HUES48 (cell line): ENCODE measurements around the gene N4BP2.
A peak's percentile ranks its signal among the peaks of the same experiment; 100 is the strongest.
"Not testable (repeated sequence)": the region's sequence is repeated elsewhere in the genome, so short reads cannot be mapped to it uniquely, and the experiment has no call there.

Source experiments
- H3K27ac ChIP-seq: one replicate; pipeline ENCODE4 v1.7.0; 2013; ENCODE audit warnings: low read depth, low read length, inconsistent platforms
- H3K27me3 ChIP-seq: 2 replicates; pipeline ENCODE4 v1.6.1; 2013; ENCODE audit warnings: mild to moderate bottlenecking, low read length; ENCODE audit not compliant: control insufficient read depth, insufficient read depth
- H3K36me3 ChIP-seq: 2 replicates; pipeline ENCODE4 v1.6.1; 2013; ENCODE audit warnings: low read length; ENCODE audit not compliant: control insufficient read depth, insufficient read depth
- H3K4me1 ChIP-seq: 2 replicates; pipeline ENCODE4 v1.6.1; 2013; ENCODE audit warnings: mild to moderate bottlenecking, low read length; ENCODE audit not compliant: control insufficient read depth, insufficient read depth
- H3K4me3 ChIP-seq: 2 replicates; pipeline ENCODE4 v1.5.1; 2013; ENCODE audit warnings: mild to moderate bottlenecking, low read depth, low read length
- H3K9ac ChIP-seq: 2 replicates; pipeline ENCODE4 v1.6.1; 2013; ENCODE audit warnings: mild to moderate bottlenecking, low read depth, low read length, moderate library complexity
- H3K9me3 ChIP-seq: 2 replicates; pipeline ENCODE4 v1.6.1; 2013; ENCODE audit warnings: low read length; ENCODE audit not compliant: control insufficient read depth, insufficient read depth

N4BP2 gene

GRCh38 chr4:40087799-40088366 is 31.2 kb downstream of the N4BP2 start:
- H3K4me1 ChIP-seq: no peaks in the 10 kb centered on the region
- H3K9ac ChIP-seq: no peak overlapping the region
- no peak overlapping the region for H3K27ac ChIP-seq
- peaks cover 6% of the 10 kb centered on the region for H3K36me3 ChIP-seq
- H3K4me3 ChIP-seq: no peak overlapping the region
- no peaks in the 10 kb centered on the region for H3K9me3 ChIP-seq
- no peaks in the 10 kb centered on the region for H3K27me3 ChIP-seq

DNA sequence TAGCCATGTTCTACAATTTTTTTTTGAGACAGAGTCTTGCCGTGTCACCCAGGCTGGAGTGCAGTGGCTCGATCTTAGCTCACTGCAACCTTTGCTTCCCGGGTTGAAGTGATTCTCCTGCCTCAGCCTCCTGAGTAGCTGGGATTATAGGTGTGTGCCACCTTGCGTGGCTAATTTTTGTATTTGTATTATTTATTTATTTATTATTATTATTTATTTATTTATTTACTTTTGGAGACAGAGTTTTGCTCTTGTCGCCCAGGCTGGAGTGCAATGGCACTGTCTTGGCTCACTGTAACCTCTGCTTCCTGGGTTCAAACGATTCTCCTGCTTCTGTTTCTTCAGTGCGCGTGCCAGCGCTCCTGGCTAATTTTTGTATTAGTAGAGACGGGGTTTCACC is 36.8 kb downstream of the N4BP2 start:
- not testable (repeated sequence) for H3K36me3 ChIP-seq, H3K27me3 ChIP-seq, H3K9me3 ChIP-seq, H3K4me1 ChIP-seq, H3K4me3 ChIP-seq, H3K27ac ChIP-seq, H3K9ac ChIP-seq

DNA sequence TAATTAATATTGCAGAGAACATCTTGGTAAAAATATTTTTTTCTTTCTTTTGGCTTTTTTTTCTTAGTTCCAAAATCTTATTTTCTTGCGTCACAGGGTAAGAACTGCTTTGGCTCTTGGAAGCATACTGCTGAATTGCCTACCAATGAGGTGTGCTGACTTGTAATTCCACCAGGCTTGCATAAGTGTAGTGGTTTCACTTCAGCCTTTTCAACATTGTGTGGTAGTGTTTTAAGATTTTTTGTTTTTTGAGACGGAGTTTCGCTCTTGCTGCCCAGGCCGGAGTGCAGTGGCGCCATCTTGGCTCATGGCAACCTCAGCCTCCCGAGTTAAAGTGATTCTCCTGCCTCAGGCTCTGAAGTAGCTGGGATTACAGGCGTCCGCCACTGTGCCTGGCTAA is 42.4 kb downstream of the N4BP2 start:
- Histone ChIP-seq H3K36me3 (peaks cover 25% of the 10 kb centered on the region), H3K4me1 (no peaks in the 10 kb centered on the region), H3K9ac (no peak overlapping the region), H3K4me3 (no peak overlapping the region), H3K9me3 (no peaks in the 10 kb centered on the region), H3K27me3 (no peaks in the 10 kb centered on the region), H3K27ac (no peak overlapping the region)

DNA sequence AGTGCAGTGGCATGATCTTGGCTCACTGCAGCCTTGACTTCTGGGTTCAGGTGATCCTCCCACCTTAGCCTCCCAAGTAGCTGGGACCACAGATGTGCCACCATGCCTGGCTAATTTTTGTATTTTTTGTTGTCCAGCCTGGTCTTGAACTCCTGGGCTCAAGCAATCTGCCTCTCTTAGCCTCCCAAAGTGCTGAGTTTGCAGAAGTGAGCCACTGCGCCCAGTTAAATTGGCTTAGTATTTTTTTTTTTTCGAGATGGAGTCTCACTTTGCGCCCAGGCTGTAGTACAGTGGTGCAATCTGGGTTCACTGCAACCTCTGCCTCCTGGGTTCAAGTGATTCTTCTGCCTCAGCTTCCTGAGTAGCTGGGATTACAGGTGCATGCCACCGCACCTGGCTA is 50.5 kb downstream of the N4BP2 start:
- H3K9me3 ChIP-seq, H3K27me3 ChIP-seq, H3K4me3 ChIP-seq, H3K27ac ChIP-seq, H3K4me1 ChIP-seq, H3K9ac ChIP-seq: not testable (repeated sequence)
- H3K36me3 ChIP-seq: peaks cover 41% of the 10 kb centered on the region

- Histone ChIP-seq H3K4me3 (no peak overlapping the region), H3K27ac (no peak overlapping the region), H3K4me1 (no peaks in the 10 kb centered on the region), H3K27me3 (no peaks in the 10 kb centered on the region), H3K9me3 (no peaks in the 10 kb centered on the region), H3K36me3 (peaks cover 58% of the 10 kb centered on the region), H3K9ac (no peak overlapping the region)
Observed at GRCh38 chr4:40112027-40112792, 55.6 kb downstream of the N4BP2 start.

- Histone ChIP-seq H3K27ac (no peak overlapping the region), H3K27me3 (no peaks in the 10 kb centered on the region), H3K9me3 (no peaks in the 10 kb centered on the region), H3K36me3 (peaks cover 62% of the 10 kb centered on the region), H3K9ac (no peak overlapping the region), H3K4me3 (no peak overlapping the region), H3K4me1 (peaks cover 9% of the 10 kb centered on the region)
Observed at GRCh38 chr4:40114206-40114605, 57.6 kb downstream of the N4BP2 start.

DNA sequence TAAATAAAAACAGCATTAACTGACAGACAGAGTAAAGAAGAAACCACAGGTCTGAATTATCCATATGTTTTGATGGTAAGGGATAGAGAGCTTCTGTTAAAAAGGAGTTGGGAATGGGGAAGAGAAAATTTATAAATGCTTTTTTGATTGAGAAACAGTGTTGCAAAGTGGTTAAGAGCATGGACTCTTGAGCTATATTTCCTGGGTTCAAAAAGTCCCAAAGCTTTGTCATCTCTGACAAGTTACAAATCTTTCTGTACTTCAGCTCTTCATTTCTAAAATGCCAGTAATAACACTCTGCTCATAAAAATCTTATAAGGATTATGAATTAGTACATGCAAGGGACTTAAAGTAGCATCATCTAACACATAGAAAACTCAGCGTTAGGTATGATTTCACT is 62.2 kb downstream of the N4BP2 start:
- Histone ChIP-seq H3K9me3 (no peaks in the 10 kb centered on the region), H3K4me1 (peaks cover 33% of the 10 kb centered on the region), H3K36me3 (peaks cover 58% of the 10 kb centered on the region), H3K27ac (peak overlapping the region; percentile 73), H3K4me3 (peak overlapping the region; percentile 40; the same call in 1 of the 2 replicates), H3K27me3 (no peaks in the 10 kb centered on the region), H3K9ac (no peak overlapping the region; the same call in 1 of the 2 replicates)

GRCh38 chr4:40119344-40119743 is 62.7 kb downstream of the N4BP2 start:
- Histone ChIP-seq H3K4me1 (peaks cover 33% of the 10 kb centered on the region), H3K9me3 (no peaks in the 10 kb centered on the region), H3K36me3 (peaks cover 56% of the 10 kb centered on the region), H3K27ac (peak overlapping the region; percentile 73), H3K27me3 (no peaks in the 10 kb centered on the region), H3K9ac (no peak overlapping the region; the same call in 1 of the 2 replicates), H3K4me3 (peak overlapping the region; percentile 40; the same call in 1 of the 2 replicates)

DNA sequence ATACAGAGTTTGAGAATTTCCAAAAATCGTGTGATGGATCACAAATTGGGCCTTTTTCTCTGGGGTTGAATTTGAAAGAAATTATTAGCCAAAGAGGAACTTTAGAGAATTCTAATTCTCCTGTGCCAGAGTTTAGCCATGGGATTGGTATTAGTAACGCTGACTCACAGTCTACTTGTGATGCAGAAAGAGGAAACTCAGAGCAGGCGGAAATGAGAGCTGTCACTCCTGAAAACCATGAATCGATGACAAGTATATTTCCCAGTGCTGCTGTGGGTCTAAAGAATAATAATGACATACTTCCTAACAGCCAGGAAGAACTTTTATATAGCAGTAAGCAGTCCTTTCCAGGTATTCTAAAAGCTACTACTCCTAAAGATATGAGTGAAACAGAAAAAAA is 64.9 kb downstream of the N4BP2 start:
- Histone ChIP-seq H3K4me1 (peaks cover 33% of the 10 kb centered on the region), H3K36me3 (peaks cover 58% of the 10 kb centered on the region), H3K9ac (no peak overlapping the region)

GRCh38 chr4:40122941-40123340 is 66.3 kb downstream of the N4BP2 start:
- peaks cover 33% of the 10 kb centered on the region for H3K4me1 ChIP-seq
- H3K36me3 ChIP-seq: peaks cover 55% of the 10 kb centered on the region
- H3K4me3 ChIP-seq: no peak overlapping the region
- no peak overlapping the region for H3K9ac ChIP-seq
- no peaks in the 10 kb centered on the region for H3K27me3 ChIP-seq
- no peaks in the 10 kb centered on the region for H3K9me3 ChIP-seq
- no peak overlapping the region for H3K27ac ChIP-seq

More for the DNA sequence above, 64.9 kb downstream of the N4BP2 start:
- H3K9me3 ChIP-seq: no peaks in the 10 kb centered on the region
- no peaks in the 10 kb centered on the region for H3K27me3 ChIP-seq
- H3K4me3 ChIP-seq: no peak overlapping the region
- H3K27ac ChIP-seq: peak overlapping the region; percentile 34

- Histone ChIP-seq H3K27me3 (no peaks in the 10 kb centered on the region), H3K4me1 (peaks cover 20% of the 10 kb centered on the region), H3K9me3 (no peaks in the 10 kb centered on the region), H3K4me3 (no peak overlapping the region), H3K27ac (no peak overlapping the region), H3K9ac (no peak overlapping the region), H3K36me3 (peaks cover 59% of the 10 kb centered on the region)
Observed at GRCh38 chr4:40124690-40125089, 68.0 kb downstream of the N4BP2 start.
